Left colon (tissue), 2 donors: ENCODE data around the gene CARS2. TPM values are rescaled to one million over a fixed set of nuclear protein-coding genes. Genes with fewer than 3 reads are reported as not detected.
"Not testable (repeated sequence)": the region's sequence is repeated elsewhere in the genome, so short reads cannot be mapped to it uniquely, and the experiment has no call there.

ENCODE experiments used
- ATAC-seq: fragments of 200-7000 bp; cut with Tn5 transposase; one replicate; pipeline ENCODE4 v1.9.1; 2020; ENCODE audit warnings: mild to moderate bottlenecking, moderate library complexity
- DNase-seq, 2 donors: peaks; one replicate each; pipeline ENCODE4 v3.0.0-alpha.2; 2020
- intact Hi-C, 2 donors: fragments of 100-400 bp; cut with DNase I in 1 of 2; cut with micrococcal nuclease in 1 of 2; formaldehyde crosslinking; loops; one replicate each; pipeline versions ENCODE4 v1.11.2 to v1.14.0; 2022; cut with DNase I, micrococcal nuclease
- total RNA-seq, 2 donors: library from RNA; stranded (reverse); fragmentation: NEBNext Ultra II Directional; extraction: Animal tissue kit (Norgen Biotek cat#: 25700); gene quantifications; one replicate each; pipeline ENCODE4 v1.2.1, GENCODE V29; 2021
- donor health status: DM: no; HTN: no; CAD: no.
- donor health status: DM: yes; HTN: yes; CAD: no.

Gene CARS2
- total RNA-seq, 2 donors from 2014 or later: 38.4 to 55.8 TPM

GRCh38 chr13:110644892-110645521 is 60.9 kb downstream of the CARS2 start:
- intact Hi-C loops: no loop called here
- DNase-seq (peak; percentile 73 to 78), ATAC-seq (peak; percentile 87)

- DNase-seq (no peak), ATAC-seq (no peak)
- intact Hi-C loops: no loop called here
Measured at GRCh38 chr13:110643768-110644421, 62.0 kb downstream of the CARS2 start.

DNA sequence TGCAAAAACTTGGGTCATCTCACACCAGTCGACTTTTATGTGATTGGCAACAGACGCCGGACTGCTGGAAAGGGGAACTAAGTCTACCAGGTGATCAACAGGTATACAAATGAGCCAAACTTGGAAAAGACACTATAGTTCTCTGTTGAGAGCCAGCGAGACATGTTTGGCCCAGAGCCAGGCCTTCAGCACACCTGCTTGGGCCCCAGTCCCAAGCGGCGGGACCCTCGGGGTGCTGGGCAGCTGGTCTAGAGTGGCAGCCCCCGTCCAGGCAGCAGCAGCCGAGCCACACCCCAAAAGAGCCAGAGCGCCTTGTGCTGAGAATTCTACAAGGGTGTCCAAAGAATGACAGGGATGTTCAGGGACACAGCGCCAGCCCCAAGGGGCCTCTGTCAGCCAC is 62.6 kb downstream of the CARS2 start:
- no peak for ATAC-seq
- intact Hi-C loops: no loop called here
- no peak for DNase-seq

GRCh38 chr13:110642291-110642981 is 63.5 kb downstream of the CARS2 start:
- no peak for ATAC-seq
- intact Hi-C loops: no loop called here

DNA sequence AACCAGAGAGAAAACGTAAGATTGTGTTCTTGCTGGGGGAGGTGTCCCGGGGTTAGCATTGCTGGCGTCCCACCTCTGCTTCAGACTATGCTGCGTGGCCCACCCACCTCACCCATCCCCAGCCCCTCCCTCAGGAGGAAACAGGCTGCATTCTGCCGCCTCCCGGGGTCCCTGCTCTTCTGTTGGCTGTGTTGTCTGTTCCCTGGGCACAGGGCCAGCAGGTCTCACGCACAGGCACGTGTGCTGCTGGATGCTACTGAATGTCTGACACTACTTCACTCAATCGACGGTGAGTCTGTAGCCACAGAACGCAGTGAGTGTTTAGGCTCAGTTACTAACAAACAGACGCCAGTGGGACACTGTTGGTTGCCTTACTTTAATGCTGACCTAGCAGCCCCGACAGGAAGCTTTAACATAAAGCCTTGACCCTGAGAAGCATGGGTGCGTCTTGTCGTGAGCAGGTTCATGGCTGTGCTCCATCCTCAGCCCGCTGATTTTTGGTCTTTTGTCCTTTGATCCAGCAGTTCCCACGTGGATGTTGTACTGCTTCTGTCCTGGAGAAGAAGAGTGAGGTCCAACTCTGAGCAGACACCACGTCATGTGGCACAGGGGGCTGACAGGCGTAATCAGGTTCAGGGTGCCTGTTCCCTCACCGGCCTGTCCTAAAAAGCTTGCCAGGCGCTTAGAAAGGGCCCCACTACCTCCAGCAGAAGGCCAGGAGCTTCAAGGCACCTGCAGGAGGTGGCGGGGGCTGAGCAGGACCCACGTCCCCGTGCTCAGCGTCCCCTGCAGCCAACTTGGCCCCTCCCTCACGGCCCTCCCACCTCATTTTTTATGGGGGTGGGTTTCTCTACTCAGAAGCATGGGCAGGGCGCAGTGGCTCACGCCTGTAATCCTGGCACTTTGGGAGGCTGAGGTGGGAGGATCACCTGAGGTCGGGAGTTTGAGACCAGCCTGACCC is 64.6 kb downstream of the CARS2 start:
- DNase-seq: no peak
- intact Hi-C loops: no loop called here
- ATAC-seq: no peak

More at GRCh38 chr13:110642291-110642981, 63.5 kb downstream of the CARS2 start:
- no peak for DNase-seq

GRCh38 chr13:110640591-110641029 is 65.3 kb downstream of the CARS2 start:
- intact Hi-C loops: no loop called here
- no peak for ATAC-seq
- no peak for DNase-seq

GRCh38 chr13:110639935-110640334 is 66.0 kb downstream of the CARS2 start:
- DNase-seq: no peak
- ATAC-seq: no peak
- intact Hi-C loops: no loop called here

DNA sequence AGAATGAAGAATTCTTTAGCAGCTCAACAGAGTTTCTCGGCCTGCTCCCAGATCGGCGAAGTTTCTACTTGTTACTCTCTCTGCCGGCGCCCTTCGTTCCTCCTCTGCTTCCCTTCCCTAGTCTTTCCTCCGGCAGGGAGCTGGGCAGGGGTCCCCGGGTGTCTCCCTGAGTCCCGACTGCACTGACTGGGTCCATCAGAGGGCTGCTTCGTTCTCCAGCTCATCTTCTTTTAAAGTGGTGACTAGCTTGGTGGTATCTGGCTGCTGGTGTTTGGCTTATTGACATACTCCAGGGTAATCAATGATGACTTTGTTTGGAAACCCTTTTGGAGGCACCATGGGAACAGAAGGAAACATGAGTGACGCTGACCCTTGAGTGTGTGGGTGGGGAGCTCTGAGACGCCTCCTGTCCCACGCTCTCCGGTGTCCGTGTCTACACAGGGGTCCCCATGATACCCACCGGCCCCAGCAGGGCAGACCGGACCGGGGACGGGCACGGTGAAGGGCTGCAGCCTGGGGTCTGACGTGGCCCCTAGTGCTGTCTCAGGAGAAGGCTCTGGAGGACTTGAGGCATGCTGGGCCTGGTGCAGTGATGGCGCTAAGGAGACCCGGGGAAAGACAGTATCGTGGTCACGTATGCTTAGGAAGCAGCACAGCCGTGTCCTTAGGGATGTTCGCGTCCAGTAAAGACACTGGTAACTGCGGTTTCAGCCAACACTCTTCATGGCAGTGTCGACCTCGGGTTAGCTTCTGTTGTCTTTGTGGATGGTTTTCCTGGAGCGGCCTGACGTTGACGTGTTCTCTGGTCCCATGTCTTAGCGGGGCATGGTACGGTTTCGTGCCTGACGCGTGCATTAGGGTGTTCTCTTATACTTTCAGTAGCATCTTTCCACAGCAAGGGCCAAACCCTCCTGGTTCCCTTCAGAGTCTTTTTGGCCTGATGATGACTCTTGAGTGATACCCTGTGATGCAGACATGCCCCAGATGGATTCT is 66.8 kb downstream of the CARS2 start:
- no peak for ATAC-seq
- intact Hi-C loops: no loop called here
- no peak for DNase-seq

- no peak for DNase-seq
- intact Hi-C loops: no loop called here
Measured at GRCh38 chr13:110638257-110638656, 67.7 kb downstream of the CARS2 start.

DNA sequence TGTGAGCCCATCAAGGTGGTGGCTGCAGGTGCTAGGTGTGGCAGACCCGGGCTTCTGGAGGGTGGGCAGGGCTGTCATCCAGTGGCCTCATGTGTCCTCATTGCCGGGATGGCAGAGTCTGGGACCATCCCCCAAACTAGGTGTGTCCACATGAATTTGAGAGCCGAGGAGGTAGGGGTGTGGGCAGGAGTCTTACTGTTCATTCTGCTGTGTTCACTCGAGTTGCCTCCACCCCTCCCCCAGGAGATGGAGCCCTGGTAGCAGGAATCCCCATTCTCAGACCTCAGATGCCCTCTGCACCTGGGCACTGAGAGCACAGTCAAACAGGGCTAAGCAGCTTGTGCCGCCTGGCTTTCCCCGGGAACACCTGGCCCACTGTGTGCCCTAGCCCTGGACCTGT is 68.2 kb downstream of the CARS2 start:
- intact Hi-C loops: no loop called here

More at GRCh38 chr13:110638257-110638656, 67.7 kb downstream of the CARS2 start:
- no peak for ATAC-seq

DNA sequence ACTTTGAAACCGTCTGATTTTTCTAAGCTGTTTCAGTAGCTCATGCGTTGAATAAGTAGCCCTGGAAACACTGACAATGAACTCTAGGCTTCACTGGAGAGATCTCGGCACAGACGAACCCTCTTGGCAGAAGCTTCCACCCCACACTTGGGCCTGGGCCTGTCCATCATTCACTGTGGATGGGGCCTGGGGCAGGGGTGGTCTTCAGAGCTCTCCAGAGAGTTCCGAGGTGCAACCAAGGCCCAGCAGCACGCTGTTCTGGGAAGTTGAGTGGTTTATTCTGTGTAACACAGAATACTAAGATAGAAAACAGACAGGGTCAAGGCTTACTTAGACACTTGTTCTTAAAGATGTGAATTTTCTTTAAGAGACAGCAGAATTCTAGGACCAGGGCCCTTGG is 68.6 kb downstream of the CARS2 start:
- ATAC-seq (no peak), DNase-seq (no peak)
- intact Hi-C loops: no loop called here

More for the DNA sequence above, 68.2 kb downstream of the CARS2 start:
- ATAC-seq (no peak), DNase-seq (no peak)

GRCh38 chr13:110636701-110637201 is 69.2 kb downstream of the CARS2 start:
- DNase-seq (no peak), ATAC-seq (peak; percentile 75)
- intact Hi-C loops: no loop called here

DNA sequence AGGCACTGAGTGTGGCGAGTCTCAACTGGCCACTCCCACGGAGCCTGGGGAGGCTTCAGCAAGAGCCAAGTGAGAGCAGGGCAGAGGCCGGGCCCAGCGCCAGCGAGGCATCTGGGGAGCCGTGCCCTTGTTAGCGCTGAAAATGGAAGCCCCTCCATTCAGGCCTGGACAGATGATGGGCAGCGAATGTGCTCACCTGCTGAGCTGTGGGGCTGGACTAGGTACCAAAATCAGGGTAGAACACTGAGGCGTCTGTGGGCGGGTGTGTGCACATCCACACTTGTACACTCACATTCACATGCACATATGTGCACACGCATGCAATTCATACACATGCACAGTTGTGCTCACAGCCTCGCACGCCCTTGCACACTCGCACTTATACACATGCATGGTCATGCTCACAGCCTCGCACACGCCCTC is 69.9 kb downstream of the CARS2 start:
- ATAC-seq (no peak), DNase-seq (no peak)
- intact Hi-C loops: no loop called here

- intact Hi-C loops: no loop called here
- DNase-seq (no peak), ATAC-seq (no peak)
Measured at GRCh38 chr13:110635405-110636002, 70.4 kb downstream of the CARS2 start.

DNA sequence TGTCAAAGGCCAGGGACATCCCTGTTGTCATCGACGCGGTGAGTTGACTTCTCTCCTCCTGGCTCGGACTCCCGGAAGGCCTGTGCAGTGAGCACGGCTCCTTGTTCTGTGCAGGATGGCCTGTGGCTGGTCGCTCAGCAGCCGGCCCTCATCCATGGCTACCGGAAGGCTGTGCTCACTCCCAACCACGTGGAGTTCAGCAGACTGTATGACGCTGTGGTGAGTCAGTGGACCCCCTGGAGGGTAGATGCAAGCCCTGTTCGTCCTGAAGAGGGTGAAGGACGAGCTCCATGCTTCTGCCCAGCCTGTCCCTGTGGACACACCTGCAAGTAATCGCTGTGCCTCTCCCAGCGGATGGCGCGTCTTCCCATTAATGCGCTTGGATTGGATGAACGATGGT is 71.4 kb downstream of the CARS2 start:
- no peak for ATAC-seq
- no peak for DNase-seq

DNA sequence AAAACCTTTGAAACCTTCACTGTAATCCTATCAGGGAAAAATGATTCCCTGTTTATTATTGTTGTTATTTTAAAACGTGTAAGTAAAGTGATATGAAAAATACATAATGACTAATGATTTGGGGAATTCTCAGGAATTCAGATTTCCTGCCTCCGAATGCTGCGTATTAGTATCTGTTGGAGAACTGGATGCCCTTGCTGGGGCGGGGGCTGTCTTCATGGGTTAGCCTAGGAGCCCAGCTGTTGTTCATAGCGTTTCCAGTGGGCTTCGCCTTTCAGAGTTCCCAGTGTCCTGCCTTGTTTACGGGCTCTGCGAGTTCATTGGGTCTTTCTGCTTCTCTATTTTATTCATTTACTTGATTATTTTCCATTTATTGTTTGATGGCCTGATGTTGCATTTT is 72.1 kb downstream of the CARS2 start:
- DNase-seq (no peak), ATAC-seq (no peak)
- intact Hi-C loops: no loop called here

More for the DNA sequence above, 71.4 kb downstream of the CARS2 start:
- intact Hi-C loops: no loop called here

DNA sequence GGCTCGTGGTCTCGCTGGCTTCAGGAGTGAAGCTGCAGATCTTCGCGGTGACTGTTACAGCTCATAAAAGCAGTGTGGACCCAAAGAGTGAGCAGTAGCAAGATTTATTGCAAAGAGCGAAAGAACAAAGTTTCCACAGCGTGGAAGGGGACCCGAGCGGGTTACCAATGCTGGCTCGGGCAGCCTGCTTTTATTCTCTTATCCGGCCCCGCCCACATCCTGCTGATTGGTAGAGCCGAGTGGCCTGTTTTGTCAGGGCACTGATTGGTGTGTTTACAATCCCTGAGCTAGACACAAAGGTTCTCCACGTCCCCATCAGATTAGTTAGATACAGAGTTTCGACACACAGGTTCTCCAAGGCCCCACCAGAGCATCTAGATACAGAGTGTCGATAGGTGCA is 73.7 kb downstream of the CARS2 start:
- intact Hi-C loops, ATAC-seq, DNase-seq: not testable (repeated sequence)
